AG04449 (cell line): ENCODE data around the gene TRAF3.

ENCODE experiments used
- CTCF ChIA-PET: fragments of 350-600 bp; formaldehyde crosslinking; extraction: SDS; loops from one replicate; lab custom pipeline; 2021; ENCODE audit warnings: antibody characterized with exemption; lab: Yijun Ruan, JAX
- POLR2A ChIA-PET: fragments of 400-600, 350-600 bp; formaldehyde crosslinking; extraction: SDS; loops from one replicate; lab custom pipeline; 2020; ENCODE audit warnings: antibody characterized with exemption, inconsistent platforms; lab: Yijun Ruan, JAX
- DNase-seq: peaks from one replicate; pipeline ENCODE4 v3.0.0-alpha.2; 2010; ENCODE audit warnings: low read depth, low spot score
- H3K4me3 ChIP-seq: 2 replicates; pipeline ENCODE4 v1.5.1; 2011; ENCODE audit warnings: low read depth, mild to moderate bottlenecking, control low read depth, low read length
- TF ChIP-seq, protein P1 (sequence below): IDR thresholded peaks from one replicate; pipeline ENCODE4 v1.5.1; 2011; ENCODE audit warnings: mild to moderate bottlenecking, moderate library complexity, low read length, control low read depth, inconsistent platforms; ENCODE audit not compliant: insufficient read depth; ENCODE audit errors: missing control alignments

The TRAF3 gene

DNA sequence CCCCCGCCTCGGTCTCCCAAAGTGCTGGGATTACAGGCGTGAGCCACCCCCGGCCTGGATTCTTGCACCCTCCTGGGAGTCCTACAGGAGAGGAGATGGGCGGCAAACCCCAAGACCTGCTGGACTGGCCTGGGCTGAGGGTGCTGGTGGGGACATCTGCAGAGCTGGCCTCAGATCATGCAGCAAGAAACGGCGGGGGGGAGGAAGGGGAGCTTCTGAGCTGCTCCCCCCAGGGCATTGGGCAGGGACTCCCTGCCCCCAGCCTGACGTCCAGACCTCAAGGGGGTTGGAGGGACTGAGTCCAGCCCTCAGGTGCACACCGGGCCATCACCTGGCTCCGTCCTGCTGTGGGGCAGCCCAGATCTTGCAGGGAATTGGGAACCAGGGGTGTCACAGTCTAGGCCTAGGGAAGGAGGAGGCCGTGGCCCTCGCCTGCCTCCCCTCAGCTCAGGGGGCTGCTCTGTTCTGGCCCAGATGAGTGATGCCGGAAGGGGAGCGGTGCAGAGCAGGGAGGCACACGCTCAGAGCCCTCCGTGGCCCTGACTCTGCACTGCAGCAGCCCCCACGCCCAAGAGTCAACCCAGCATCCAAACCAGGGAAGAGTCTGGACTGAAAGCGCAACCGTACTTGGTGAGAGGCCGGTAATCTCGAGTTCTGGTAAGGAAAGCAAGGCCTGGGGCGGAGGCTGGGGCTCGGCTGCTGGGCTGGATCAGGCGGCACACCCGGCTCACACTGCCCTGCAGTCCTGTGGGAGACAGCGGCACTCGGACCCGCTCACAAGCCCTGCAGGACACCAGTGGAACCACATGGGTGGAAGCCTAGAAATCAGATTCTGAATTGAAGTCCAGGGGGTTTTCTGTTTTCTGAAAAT lies 136.3 kb downstream of the TRAF3 start:
- DNase-seq: no peak
- ChIA-PET CTCF (interaction anchor here (0.8 to 5.5 kb wide), 5 partner anchors 8 to 220 kb away, joined by 3 to 62 read pairs (median 5); no protein-coding TSS in a partner anchor), POLR2A (no interaction called here)
- no peak overlapping the region for H3K4me3 ChIP-seq
- TF ChIP-seq, protein P1, sequence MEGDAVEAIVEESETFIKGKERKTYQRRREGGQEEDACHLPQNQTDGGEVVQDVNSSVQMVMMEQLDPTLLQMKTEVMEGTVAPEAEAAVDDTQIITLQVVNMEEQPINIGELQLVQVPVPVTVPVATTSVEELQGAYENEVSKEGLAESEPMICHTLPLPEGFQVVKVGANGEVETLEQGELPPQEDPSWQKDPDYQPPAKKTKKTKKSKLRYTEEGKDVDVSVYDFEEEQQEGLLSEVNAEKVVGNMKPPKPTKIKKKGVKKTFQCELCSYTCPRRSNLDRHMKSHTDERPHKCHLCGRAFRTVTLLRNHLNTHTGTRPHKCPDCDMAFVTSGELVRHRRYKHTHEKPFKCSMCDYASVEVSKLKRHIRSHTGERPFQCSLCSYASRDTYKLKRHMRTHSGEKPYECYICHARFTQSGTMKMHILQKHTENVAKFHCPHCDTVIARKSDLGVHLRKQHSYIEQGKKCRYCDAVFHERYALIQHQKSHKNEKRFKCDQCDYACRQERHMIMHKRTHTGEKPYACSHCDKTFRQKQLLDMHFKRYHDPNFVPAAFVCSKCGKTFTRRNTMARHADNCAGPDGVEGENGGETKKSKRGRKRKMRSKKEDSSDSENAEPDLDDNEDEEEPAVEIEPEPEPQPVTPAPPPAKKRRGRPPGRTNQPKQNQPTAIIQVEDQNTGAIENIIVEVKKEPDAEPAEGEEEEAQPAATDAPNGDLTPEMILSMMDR: no peak

DNA sequence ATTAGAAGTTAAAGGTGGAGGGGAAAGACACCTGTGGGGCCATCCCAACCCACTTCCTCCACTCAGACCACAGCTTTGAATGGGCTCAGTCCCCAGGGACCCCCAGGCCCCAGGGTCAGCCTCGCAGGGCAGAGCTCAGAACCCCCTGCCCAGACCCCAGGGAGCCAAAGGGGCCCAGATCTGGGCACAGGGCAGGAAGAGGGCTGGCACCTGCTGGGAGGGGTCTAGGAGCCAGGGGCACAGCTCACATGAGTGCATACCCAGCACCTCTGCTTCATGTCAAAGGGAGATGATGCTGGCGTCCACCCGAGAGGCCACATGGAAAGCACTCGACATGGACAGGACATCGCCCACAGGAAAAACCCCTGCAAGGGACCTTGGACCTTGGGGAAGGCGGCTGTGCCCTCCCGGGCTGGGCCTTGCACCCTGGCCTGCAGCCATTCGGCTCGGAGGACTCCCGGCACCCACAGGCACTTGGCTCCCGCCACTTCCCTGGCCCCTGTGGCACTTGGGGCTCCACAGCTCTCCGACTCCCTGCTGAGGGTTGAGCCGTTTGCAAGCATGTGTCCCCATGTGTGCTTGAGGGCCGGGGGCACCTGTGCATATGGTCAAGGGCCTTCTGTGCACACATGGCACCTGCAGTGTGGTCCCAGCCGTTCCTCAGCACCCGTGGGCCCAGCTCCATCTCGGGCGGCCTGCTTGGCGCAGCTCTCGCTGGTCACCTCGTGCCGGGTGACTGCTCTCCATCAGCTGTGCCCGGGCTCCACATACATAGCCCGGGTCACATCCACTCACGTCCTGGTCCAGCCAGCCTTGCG lies 137.4 kb downstream of the TRAF3 start:
- TF ChIP-seq, protein P1: no peak
- POLR2A ChIA-PET: no interaction called here
- DNase-seq: no peak
- CTCF ChIA-PET: interaction anchor here (1.4 to 5.5 kb wide), 3 partner anchors 9 to 220 kb away, joined by 5 to 62 read pairs (median 6); no protein-coding TSS in a partner anchor
- no peak overlapping the region for H3K4me3 ChIP-seq

DNA sequence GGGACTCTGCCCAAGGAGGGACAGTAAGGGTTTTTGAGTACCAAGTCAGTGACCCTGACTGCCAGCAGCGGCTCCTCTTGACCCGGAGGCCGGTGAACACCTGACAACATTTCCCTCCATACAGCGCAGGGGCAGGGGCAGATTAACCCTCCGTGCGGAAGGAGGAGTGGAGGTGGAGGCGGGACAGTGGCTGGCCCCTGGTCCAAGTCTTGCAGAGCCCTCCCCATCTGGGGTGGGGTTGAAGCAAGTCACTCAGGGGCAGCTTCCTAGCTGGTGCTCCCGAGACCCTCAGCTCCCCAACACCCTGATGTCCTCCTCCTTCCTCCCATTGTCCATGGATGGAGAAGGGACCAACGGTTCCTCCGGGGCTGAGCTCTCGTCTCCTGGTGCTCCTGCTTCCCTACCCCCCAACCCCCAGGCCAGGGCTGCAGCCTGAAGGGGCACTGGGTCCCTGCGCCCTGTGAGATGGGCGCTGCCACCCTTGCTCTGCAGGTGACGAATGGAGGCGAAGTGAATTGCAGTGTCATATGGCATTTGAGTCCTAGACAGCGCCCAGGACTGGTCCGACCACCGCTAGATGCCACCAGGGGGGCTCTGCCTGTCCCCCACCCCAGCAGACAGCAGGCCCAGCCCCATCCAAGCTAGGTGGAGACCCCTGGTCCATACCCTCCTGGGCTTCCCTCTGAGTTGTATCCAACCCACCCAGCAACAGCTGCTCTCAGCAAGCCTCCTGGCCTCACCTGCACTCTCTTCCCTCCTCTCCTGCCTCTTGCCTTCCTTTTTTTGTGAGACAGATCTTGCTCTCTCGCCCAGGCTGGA lies 138.3 kb downstream of the TRAF3 start:
- DNase-seq: no peak
- H3K4me3 ChIP-seq: no peak overlapping the region
- TF ChIP-seq, protein P1: no peak
- CTCF ChIA-PET: interaction anchor here (1.0 to 5.5 kb wide), 4 partner anchors 10 to 221 kb away, joined by 3 to 62 read pairs (median 6); no protein-coding TSS in a partner anchor
- POLR2A ChIA-PET: no interaction called here

DNA sequence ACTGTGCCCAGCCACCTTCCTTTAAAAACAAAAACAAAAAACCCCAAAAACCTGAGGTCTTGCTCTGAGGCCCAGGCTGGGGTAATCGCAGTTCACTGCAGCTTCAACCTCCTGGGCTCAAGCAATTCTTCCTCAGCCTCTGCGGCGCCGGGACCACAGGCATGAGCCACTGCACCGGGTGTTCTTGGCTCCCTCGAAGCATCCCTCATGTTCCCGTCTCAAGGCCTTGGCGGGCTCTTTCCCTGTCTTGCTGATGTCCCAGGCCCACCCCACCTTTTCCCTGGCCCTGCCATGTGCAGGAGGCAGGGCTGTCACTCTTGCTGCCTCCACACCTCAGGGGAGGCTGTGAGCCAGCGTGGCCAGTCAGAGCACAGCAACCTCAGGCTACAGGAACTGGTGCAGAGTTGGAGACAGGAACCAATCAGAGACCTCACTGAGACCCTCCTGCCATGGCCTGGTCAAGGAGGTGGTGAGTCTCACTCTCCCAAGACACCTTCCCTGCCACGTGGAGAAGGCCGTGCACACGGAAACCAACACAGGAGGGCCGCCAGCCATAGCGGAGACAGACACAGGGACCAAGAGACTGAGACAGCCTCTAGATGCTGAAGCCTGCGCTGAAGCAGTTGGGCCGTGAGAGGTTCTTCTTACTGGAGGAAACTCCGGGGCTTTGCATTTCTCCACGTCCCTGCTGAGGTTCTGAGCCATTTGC lies 139.3 kb downstream of the TRAF3 start:
- TF ChIP-seq, protein P1: no peak
- CTCF ChIA-PET: interaction anchor here (1.0 to 5.5 kb wide), 4 partner anchors 9 to 222 kb away, joined by 3 to 62 read pairs (median 8); no protein-coding TSS in a partner anchor

DNA sequence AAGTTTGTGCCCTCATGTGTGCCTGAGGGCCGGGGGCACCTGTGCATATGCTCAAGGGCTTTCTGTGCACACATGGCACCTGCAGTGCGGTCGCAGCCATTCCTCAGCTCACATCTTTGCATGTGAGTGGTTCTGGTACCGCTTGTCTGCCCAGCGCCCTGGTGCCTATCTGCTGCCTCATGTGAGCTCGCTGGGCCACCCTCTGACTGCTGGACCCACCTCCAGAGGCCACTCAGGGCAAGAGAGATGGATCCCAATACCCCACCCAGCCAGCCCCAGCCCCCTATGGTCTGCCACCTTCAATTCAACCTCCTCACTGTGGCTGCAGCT lies 139.8 kb downstream of the TRAF3 start:
- ChIA-PET POLR2A (no interaction called here), CTCF (interaction anchor here (2.2 to 5.5 kb wide), 2 partner anchors 22 to 222 kb away, joined by 9 to 62 read pairs; no protein-coding TSS in a partner anchor)
- TF ChIP-seq, protein P1: no peak
- no peak for DNase-seq
- H3K4me3 ChIP-seq: no peak overlapping the region

More for the DNA sequence above, 139.3 kb downstream of the TRAF3 start:
- no peak overlapping the region for H3K4me3 ChIP-seq
- DNase-seq: no peak
- POLR2A ChIA-PET: no interaction called here
